ENCODE measurements around the gene TREML2.

The TREML2 gene

DNA sequence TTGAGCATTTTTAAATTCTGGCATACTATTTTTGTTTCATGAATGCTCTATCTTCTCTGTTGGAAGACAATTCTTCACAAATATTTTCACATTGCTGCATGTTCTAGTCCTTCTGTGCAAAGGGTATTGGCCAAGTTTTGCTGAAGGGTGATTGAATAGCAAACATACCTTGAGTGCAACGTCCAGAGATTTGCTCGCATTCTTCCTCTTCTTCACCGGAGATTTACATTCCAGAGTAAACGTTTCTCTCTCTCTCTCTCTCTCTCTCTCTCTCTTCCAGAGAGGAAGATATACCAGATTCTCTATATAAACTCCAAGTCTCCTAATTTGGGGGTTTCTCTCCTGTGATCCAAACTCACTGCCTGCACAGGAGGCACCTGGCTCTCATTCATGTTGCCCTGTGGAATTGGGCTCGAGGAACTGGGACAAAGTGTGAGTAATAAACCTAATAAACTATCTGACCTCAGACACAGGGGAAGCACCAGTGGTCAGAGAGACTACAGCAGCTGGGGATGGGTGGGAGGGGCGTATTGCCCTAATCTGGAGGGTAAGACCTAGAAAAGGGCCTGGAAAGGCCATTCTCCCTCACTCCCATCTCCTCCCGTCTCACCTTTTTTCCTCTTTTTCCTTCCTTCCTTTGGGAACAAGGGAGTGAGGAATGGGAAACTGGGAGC lies 45.7 kb downstream of the TREML2 start:
- H3K36me3 ChIP-seq (ENCODE audit: control insufficient read depth in 2 of 2, insufficient read depth in 2 of 2, low read length in 2 of 2): no peaks in the 10 kb centered on the region
- H3K4me3 ChIP-seq (ENCODE audit: low read length in 2 of 2): no peak overlapping the region
- no peaks in the 10 kb centered on the region for H3K27me3 ChIP-seq (ENCODE audit: control insufficient read depth in 2 of 2, insufficient read depth in 2 of 2, low read length in 2 of 2)
- H3K9me3 ChIP-seq (ENCODE audit: control insufficient read depth in 2 of 2, low read length in 2 of 2): no peaks in the 10 kb centered on the region
- no peak overlapping the region for H3K27ac ChIP-seq (ENCODE audit: low read depth in 2 of 2, low read length in 2 of 2)
- no peaks in the 10 kb centered on the region for H3K4me1 ChIP-seq (ENCODE audit: control insufficient read depth in 2 of 2, insufficient read depth in 2 of 2, low read length in 2 of 2)
- no peak overlapping the region for H3K9ac ChIP-seq (ENCODE audit: low read depth in 1 of 2, low read length in 2 of 2)

GRCh38 chr6:41153992-41154625 lies 46.8 kb downstream of the TREML2 start, which contains the start of gene TREML1:
Gene TREML1, minus strand, starts transcription at chr6:41154347. Its CDS starts 59 bp downstream, at chr6:41154288.
- Histone ChIP-seq H3K27me3 (ENCODE audit: control insufficient read depth in 2 of 2, insufficient read depth in 2 of 2, low read length in 2 of 2) (no peaks in the 10 kb centered on the region), H3K36me3 (ENCODE audit: control insufficient read depth in 2 of 2, insufficient read depth in 2 of 2, low read length in 2 of 2) (no peaks in the 10 kb centered on the region), H3K9me3 (ENCODE audit: control insufficient read depth in 2 of 2, low read length in 2 of 2) (no peaks in the 10 kb centered on the region), H3K4me3 (ENCODE audit: low read length in 2 of 2) (no peak within 1 kb of the TSS), H3K4me1 (ENCODE audit: control insufficient read depth in 2 of 2, insufficient read depth in 2 of 2, low read length in 2 of 2) (no peaks in the 10 kb centered on the region), H3K9ac (ENCODE audit: low read depth in 1 of 2, low read length in 2 of 2) (no peak within 1 kb of the TSS), H3K27ac (ENCODE audit: low read depth in 2 of 2, low read length in 2 of 2) (no peak within 1 kb of the TSS)

DNA sequence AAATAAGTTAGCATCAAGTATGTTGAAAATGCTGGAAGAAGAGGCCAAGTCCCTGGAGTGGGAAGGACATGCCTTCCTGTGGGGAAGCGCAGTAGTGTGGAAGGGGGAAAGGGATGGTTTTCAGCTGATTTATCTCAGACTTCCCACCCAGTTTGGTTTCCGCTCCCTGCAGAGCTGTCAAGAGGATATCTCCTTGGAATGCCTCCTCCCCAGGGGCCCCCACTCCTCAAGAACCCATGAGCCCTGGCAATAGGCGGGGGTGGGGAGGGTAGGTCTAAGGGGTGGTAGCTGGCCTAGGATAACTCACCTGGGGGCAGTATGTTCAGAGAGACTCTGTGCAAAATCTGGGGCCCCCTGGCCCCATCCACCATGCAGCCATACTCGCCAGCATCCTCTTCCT lies 47.5 kb downstream of the TREML2 start:
- no peak overlapping the region for H3K27ac ChIP-seq (ENCODE audit: low read depth in 2 of 2, low read length in 2 of 2)
- no peak overlapping the region for H3K4me3 ChIP-seq (ENCODE audit: low read length in 2 of 2)

GRCh38 chr6:41150671-41151070 lies 50.3 kb downstream of the TREML2 start:
- no peaks in the 10 kb centered on the region for H3K9me3 ChIP-seq (ENCODE audit: control insufficient read depth in 2 of 2, low read length in 2 of 2)
- H3K27ac ChIP-seq (ENCODE audit: low read depth in 2 of 2, low read length in 2 of 2): no peak overlapping the region
- H3K4me3 ChIP-seq (ENCODE audit: low read length in 2 of 2): no peak overlapping the region
- H3K4me1 ChIP-seq (ENCODE audit: control insufficient read depth in 2 of 2, insufficient read depth in 2 of 2, low read length in 2 of 2): no peaks in the 10 kb centered on the region
- no peaks in the 10 kb centered on the region for H3K27me3 ChIP-seq (ENCODE audit: control insufficient read depth in 2 of 2, insufficient read depth in 2 of 2, low read length in 2 of 2)
- H3K9ac ChIP-seq (ENCODE audit: low read depth in 1 of 2, low read length in 2 of 2): no peak overlapping the region
- H3K36me3 ChIP-seq (ENCODE audit: control insufficient read depth in 2 of 2, insufficient read depth in 2 of 2, low read length in 2 of 2): no peaks in the 10 kb centered on the region

More for the DNA sequence above, 47.5 kb downstream of the TREML2 start:
- Histone ChIP-seq H3K4me1 (ENCODE audit: control insufficient read depth in 2 of 2, insufficient read depth in 2 of 2, low read length in 2 of 2) (no peaks in the 10 kb centered on the region), H3K36me3 (ENCODE audit: control insufficient read depth in 2 of 2, insufficient read depth in 2 of 2, low read length in 2 of 2) (no peaks in the 10 kb centered on the region), H3K27me3 (ENCODE audit: control insufficient read depth in 2 of 2, insufficient read depth in 2 of 2, low read length in 2 of 2) (no peaks in the 10 kb centered on the region), H3K9me3 (ENCODE audit: control insufficient read depth in 2 of 2, low read length in 2 of 2) (no peaks in the 10 kb centered on the region), H3K9ac (ENCODE audit: low read depth in 1 of 2, low read length in 2 of 2) (no peak overlapping the region)

- no peaks in the 10 kb centered on the region for H3K27me3 ChIP-seq (ENCODE audit: control insufficient read depth in 2 of 2, insufficient read depth in 2 of 2, low read length in 2 of 2)
- no peaks in the 10 kb centered on the region for H3K4me1 ChIP-seq (ENCODE audit: control insufficient read depth in 2 of 2, insufficient read depth in 2 of 2, low read length in 2 of 2)
- H3K9ac ChIP-seq (ENCODE audit: low read depth in 1 of 2, low read length in 2 of 2): no peak overlapping the region
- H3K36me3 ChIP-seq (ENCODE audit: control insufficient read depth in 2 of 2, insufficient read depth in 2 of 2, low read length in 2 of 2): no peaks in the 10 kb centered on the region
- no peak overlapping the region for H3K4me3 ChIP-seq (ENCODE audit: low read length in 2 of 2)
- H3K27ac ChIP-seq (ENCODE audit: low read depth in 2 of 2, low read length in 2 of 2): no peak overlapping the region
- no peaks in the 10 kb centered on the region for H3K9me3 ChIP-seq (ENCODE audit: control insufficient read depth in 2 of 2, low read length in 2 of 2)
These were observed 53.0 kb downstream of the TREML2 start for GRCh38 chr6:41147917-41148316.

Measured in mucosa of rectum (tissue), 2 donors.